HepG2 (cell line): ENCODE results near the gene FAM24A. TPM values are rescaled to one million over a fixed set of nuclear protein-coding genes. Genes with fewer than 3 reads are reported as not detected.

Experiments used
- DNMT1 ChIP-seq: sonication (generic); formaldehyde crosslinking; IDR thresholded peaks from 2 replicates; pipeline ENCODE4 v1.5.1; 2020; ENCODE audit warnings: mild to moderate bottlenecking, missing genetic modification reagents
- GPN1 ChIP-seq: sonication (generic); formaldehyde crosslinking; IDR thresholded peaks from 2 replicates; pipeline ENCODE4 v1.5.1; 2020; ENCODE audit warnings: missing genetic modification reagents, borderline replicate concordance
- HMGA1 ChIP-seq: sonication (generic); formaldehyde crosslinking; conservative IDR thresholded peaks from 2 replicates; pipeline ENCODE4 v1.4.0; 2020; ENCODE audit warnings: missing genetic modification reagents
- HNRNPL ChIP-seq: fragments of 200-400 bp; formaldehyde crosslinking; IDR thresholded peaks from 2 replicates; pipeline ENCODE4 v1.6.1; 2017; ENCODE audit warnings: mild to moderate bottlenecking, low read depth, low read length
- HOXA9 ChIP-seq: sonication (generic); formaldehyde crosslinking; IDR thresholded peaks from 2 replicates; pipeline ENCODE4 v1.8.1; 2022; ENCODE audit warnings: missing genetic modification reagents, mild to moderate bottlenecking, moderate library complexity, borderline replicate concordance
- MEIS2 ChIP-seq: sonication (generic); formaldehyde crosslinking; IDR thresholded peaks from 2 replicates; pipeline ENCODE4 v1.9.0; 2021; ENCODE audit warnings: mild to moderate bottlenecking, missing genetic modification reagents
- MNT ChIP-seq: fragments of 450-650 bp; IDR thresholded peaks from 2 replicates; pipeline ENCODE4 v1.6.1; 2016
- NCOA1 ChIP-seq: sonication (generic); formaldehyde crosslinking; IDR thresholded peaks from 2 replicates; pipeline ENCODE4 v1.9.0; 2021; ENCODE audit warnings: missing genetic modification reagents
- NFRKB ChIP-seq: fragments of 450-650 bp; IDR thresholded peaks from 2 replicates; pipeline ENCODE4 v1.6.1; 2017
- NFYB ChIP-seq: sonication (generic); formaldehyde crosslinking; IDR thresholded peaks from 2 replicates; pipeline ENCODE4 v1.4.0; 2020; ENCODE audit warnings: missing genetic modification reagents
- SIN3B ChIP-seq: fragments of 150-350 bp; IDR thresholded peaks from 2 replicates; pipeline ENCODE4 v1.6.1; 2014; ENCODE audit warnings: low read length
- ZKSCAN5 ChIP-seq: sonication (generic); formaldehyde crosslinking; IDR thresholded peaks from 2 replicates; pipeline ENCODE4 v1.5.1; 2020; ENCODE audit warnings: mild to moderate bottlenecking, missing genetic modification reagents
- ZKSCAN8 ChIP-seq: IDR thresholded peaks from 2 replicates; pipeline ENCODE4 v1.6.1; 2016; ENCODE audit warnings: borderline replicate concordance, missing genetic modification reagents, missing compliant biosample characterization
- ZNF136 ChIP-seq: sonication (generic); formaldehyde crosslinking; IDR thresholded peaks from 2 replicates; pipeline ENCODE4 v1.8.1; 2022; ENCODE audit warnings: low read depth, mild to moderate bottlenecking, moderate library complexity, missing genetic modification reagents
- ZNF451 ChIP-seq: sonication (generic); formaldehyde crosslinking; IDR thresholded peaks from 2 replicates; pipeline ENCODE4 v1.5.0; 2020; ENCODE audit warnings: mild to moderate bottlenecking, missing genetic modification reagents
- ZNF496 ChIP-seq: sonication (generic); formaldehyde crosslinking; IDR thresholded peaks from 2 replicates; pipeline ENCODE4 v1.8.1; 2023; ENCODE audit warnings: mild to moderate bottlenecking, moderate library complexity, missing genetic modification reagents; ENCODE audit not compliant: insufficient replicate concordance
- ZNF512 ChIP-seq: sonication (generic); formaldehyde crosslinking; IDR thresholded peaks from 2 replicates; pipeline ENCODE4 v1.4.0; 2020; ENCODE audit warnings: mild to moderate bottlenecking, missing genetic modification reagents
- ZNF558 ChIP-seq: sonication (generic); formaldehyde crosslinking; IDR thresholded peaks from 2 replicates; pipeline ENCODE4 v1.9.0; 2022; ENCODE audit warnings: mild to moderate bottlenecking, missing genetic modification reagents, borderline replicate concordance
- ZNF790 ChIP-seq: sonication (generic); formaldehyde crosslinking; IDR thresholded peaks from 2 replicates; pipeline ENCODE4 v1.8.0; 2022; ENCODE audit warnings: missing genetic modification reagents, mild to moderate bottlenecking, borderline replicate concordance
- ZNF891 ChIP-seq: sonication (generic); formaldehyde crosslinking; IDR thresholded peaks from 2 replicates; pipeline ENCODE4 v1.5.0; 2020; ENCODE audit warnings: mild to moderate bottlenecking, missing genetic modification reagents
- polyA plus RNA-seq, 8 experiments: library from polyadenylated mRNA; depleted of rRNA in 3 of 8; stranded (reverse) in 7 of 8; unstranded in 1 of 8; fragments of >200 nt; fragmentation: Illumina TruSeq in 4 of 8; extraction: Trizol in 4 of 8; gene quantifications; 2 replicates each; pipeline versions ENCODE4 v1.2.1 to v1.2.3, GENCODE V29; 2011 to 2016; ENCODE audit warnings: low read depth in 4 of 8, missing spikeins in 1 of 8, mixed read lengths in 1 of 8; ENCODE audit not compliant: insufficient read depth in 1 of 8
- total RNA-seq, 5 experiments: library from RNA; depleted of rRNA; stranded (reverse); fragments of >200 nt; fragmentation: Illumina TruSeq; extraction: Trizol; gene quantifications; 2 replicates each; pipeline ENCODE4 v1.2.3, GENCODE V29; 2016; ENCODE audit warnings: low read depth in 1 of 5
- TF ChIP-seq, protein P1 (sequence below): sonication (generic); formaldehyde crosslinking; IDR thresholded peaks from 2 replicates; pipeline ENCODE4 v1.4.0; 2020; ENCODE audit warnings: missing genetic modification reagents; ENCODE audit errors: not compliant biosample characterization
- TF ChIP-seq, protein P2 (sequence below): sonication (generic); formaldehyde crosslinking; IDR thresholded peaks from 2 replicates; pipeline ENCODE4 v1.4.0; 2020; ENCODE audit warnings: missing genetic modification reagents
- TF ChIP-seq, protein P3 (sequence below): fragments of 450-650 bp; IDR thresholded peaks from 2 replicates; pipeline ENCODE4 v1.6.1; 2017; ENCODE audit warnings: mild to moderate bottlenecking

Gene FAM24A
- total and polyA plus RNA-seq, 2 of the 13 experiments (the other 11 are each of a cell fraction or from before 2014, with no cell fraction given), result not detected

DNA sequence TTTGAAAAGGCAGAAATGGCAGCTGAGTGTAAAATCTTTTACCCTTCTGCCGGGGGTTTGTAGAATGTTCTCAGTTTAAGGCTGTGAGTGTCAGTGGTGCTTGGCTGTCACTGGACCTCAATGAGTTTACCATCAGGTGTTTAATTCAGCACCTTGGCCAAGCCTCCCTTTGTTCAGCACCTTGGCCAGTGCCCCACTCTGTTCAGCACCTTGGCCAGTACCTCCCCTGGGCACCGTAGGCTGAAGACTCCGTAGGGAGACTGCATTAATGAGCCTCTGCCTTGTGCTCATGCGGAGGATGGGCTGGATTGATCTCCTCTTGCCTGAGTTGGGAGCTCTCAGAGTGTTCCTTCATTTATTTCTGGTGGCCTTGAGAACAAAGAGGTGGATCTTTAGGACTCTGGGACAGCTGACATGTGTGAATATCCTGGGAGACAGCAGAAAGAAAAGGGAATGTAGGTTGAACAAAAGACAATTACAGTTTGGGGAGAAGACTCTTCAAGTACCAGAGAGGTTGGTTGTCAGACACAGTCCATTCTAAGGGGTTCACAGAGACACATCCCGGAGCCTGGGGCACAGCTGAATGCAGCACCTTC is 1.6 kb downstream of the FAM24A start (continued):
- no peak for TF ChIP-seq ZNF512 (CRISPR knock-in tag)
- peak; percentile 97 for TF ChIP-seq ZKSCAN5 (CRISPR knock-in tag)
- no peak for TF ChIP-seq NFRKB
- peak; percentile 100 for TF ChIP-seq HOXA9
- TF ChIP-seq NCOA1, result peak; percentile 99
- no peak for TF ChIP-seq MNT
- TF ChIP-seq ZNF790 (CRISPR knock-in tag), result peak; percentile 100
- TF ChIP-seq, protein P1, sequence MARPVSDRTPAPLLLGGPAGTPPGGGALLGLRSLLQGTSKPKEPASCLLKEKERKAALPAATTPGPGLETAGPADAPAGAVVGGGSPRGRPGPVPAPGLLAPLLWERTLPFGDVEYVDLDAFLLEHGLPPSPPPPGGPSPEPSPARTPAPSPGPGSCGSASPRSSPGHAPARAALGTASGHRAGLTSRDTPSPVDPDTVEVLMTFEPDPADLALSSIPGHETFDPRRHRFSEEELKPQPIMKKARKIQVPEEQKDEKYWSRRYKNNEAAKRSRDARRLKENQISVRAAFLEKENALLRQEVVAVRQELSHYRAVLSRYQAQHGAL, result peak; percentile 100
- TF ChIP-seq DNMT1 (CRISPR knock-in tag), result 0 out of 2 replicates have a peak, but pooled peaks have one; percentile 84
- TF ChIP-seq ZNF496 (CRISPR knock-in tag), result peak; percentile 92
- TF ChIP-seq HMGA1, result 0 out of 2 replicates have a peak, but pooled peaks have one; percentile 38
- TF ChIP-seq GPN1 (CRISPR knock-in tag), result peak; percentile 100
- TF ChIP-seq ZNF136 (CRISPR knock-in tag), result peak; percentile 99
- TF ChIP-seq ZNF891 (CRISPR knock-in tag), result peak; percentile 100
- peak; percentile 100 for TF ChIP-seq MEIS2 (CRISPR knock-in tag)
- TF ChIP-seq ZKSCAN8 (CRISPR knock-in tag), result peak; percentile 99
- TF ChIP-seq NFYB (CRISPR knock-in tag), result peak; percentile 77
- TF ChIP-seq, protein P2, sequence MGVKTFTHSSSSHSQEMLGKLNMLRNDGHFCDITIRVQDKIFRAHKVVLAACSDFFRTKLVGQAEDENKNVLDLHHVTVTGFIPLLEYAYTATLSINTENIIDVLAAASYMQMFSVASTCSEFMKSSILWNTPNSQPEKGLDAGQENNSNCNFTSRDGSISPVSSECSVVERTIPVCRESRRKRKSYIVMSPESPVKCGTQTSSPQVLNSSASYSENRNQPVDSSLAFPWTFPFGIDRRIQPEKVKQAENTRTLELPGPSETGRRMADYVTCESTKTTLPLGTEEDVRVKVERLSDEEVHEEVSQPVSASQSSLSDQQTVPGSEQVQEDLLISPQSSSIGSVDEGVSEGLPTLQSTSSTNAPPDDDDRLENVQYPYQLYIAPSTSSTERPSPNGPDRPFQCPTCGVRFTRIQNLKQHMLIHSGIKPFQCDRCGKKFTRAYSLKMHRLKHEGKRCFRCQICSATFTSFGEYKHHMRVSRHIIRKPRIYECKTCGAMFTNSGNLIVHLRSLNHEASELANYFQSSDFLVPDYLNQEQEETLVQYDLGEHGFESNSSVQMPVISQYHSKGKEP (CRISPR knock-in tag), result peak; percentile 100
- TF ChIP-seq, protein P3, sequence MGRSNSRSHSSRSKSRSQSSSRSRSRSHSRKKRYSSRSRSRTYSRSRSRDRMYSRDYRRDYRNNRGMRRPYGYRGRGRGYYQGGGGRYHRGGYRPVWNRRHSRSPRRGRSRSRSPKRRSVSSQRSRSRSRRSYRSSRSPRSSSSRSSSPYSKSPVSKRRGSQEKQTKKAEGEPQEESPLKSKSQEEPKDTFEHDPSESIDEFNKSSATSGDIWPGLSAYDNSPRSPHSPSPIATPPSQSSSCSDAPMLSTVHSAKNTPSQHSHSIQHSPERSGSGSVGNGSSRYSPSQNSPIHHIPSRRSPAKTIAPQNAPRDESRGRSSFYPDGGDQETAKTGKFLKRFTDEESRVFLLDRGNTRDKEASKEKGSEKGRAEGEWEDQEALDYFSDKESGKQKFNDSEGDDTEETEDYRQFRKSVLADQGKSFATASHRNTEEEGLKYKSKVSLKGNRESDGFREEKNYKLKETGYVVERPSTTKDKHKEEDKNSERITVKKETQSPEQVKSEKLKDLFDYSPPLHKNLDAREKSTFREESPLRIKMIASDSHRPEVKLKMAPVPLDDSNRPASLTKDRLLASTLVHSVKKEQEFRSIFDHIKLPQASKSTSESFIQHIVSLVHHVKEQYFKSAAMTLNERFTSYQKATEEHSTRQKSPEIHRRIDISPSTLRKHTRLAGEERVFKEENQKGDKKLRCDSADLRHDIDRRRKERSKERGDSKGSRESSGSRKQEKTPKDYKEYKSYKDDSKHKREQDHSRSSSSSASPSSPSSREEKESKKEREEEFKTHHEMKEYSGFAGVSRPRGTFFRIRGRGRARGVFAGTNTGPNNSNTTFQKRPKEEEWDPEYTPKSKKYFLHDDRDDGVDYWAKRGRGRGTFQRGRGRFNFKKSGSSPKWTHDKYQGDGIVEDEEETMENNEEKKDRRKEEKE, result no peak
- TF ChIP-seq ZNF558 (CRISPR knock-in tag), result peak; percentile 100
- peak; percentile 100 for TF ChIP-seq ZNF451 (CRISPR knock-in tag)
- no peak for TF ChIP-seq HNRNPL
- TF ChIP-seq SIN3B, result peak; percentile 50; the same call in 1 of the 2 replicates
